GM10248 (cell line): ENCODE data around the gene UTY.

Experiments
- CTCF ChIA-PET: fragments of 300-600 bp; sonication (Branson Sonifier 250); formaldehyde crosslinking; extraction: SDS; loops from one replicate; lab custom pipeline; 2021; ENCODE audit warnings: antibody characterized with exemption; lab: Yijun Ruan, JAX
- POLR2A ChIA-PET: fragments of 350-650 bp; sonication (Branson Sonifier 250); formaldehyde crosslinking; extraction: SDS; loops from one replicate; lab custom pipeline; 2020; ENCODE audit warnings: antibody characterized with exemption; lab: Yijun Ruan, JAX
- DNase-seq: peaks from one replicate; pipeline ENCODE4 v3.0.0; 2012; ENCODE audit errors: extremely low spot score
- TF ChIP-seq, protein P1 (sequence below): IDR thresholded peaks from 2 replicates; pipeline ENCODE4 v1.5.1; 2012; ENCODE audit warnings: mild to moderate bottlenecking, low read depth; ENCODE audit errors: extremely low read depth, missing control alignments, control extremely low read depth

The UTY gene

DNA sequence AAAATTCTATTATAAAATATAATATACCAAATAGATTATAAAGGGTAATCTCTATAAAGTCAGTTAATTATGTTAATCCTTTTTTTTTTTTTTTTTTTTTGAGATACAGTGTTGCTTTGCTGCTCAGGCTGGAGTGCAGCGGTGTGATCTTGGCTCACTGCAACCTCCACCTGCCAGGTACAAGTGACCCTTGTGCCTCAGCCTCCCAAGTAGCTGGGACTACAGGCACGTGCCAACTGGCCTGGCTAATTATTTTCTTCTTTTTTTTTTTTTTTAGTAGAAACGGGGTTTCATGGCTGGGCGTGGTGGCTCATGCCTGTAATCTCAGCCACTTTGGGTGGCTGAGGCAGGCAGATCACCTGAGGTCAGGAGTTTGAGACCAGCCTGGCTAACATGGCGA lies 141.9 kb downstream of the UTY start:
- no peak for DNase-seq
- POLR2A ChIA-PET = no interaction called here
- TF ChIP-seq, protein P1, sequence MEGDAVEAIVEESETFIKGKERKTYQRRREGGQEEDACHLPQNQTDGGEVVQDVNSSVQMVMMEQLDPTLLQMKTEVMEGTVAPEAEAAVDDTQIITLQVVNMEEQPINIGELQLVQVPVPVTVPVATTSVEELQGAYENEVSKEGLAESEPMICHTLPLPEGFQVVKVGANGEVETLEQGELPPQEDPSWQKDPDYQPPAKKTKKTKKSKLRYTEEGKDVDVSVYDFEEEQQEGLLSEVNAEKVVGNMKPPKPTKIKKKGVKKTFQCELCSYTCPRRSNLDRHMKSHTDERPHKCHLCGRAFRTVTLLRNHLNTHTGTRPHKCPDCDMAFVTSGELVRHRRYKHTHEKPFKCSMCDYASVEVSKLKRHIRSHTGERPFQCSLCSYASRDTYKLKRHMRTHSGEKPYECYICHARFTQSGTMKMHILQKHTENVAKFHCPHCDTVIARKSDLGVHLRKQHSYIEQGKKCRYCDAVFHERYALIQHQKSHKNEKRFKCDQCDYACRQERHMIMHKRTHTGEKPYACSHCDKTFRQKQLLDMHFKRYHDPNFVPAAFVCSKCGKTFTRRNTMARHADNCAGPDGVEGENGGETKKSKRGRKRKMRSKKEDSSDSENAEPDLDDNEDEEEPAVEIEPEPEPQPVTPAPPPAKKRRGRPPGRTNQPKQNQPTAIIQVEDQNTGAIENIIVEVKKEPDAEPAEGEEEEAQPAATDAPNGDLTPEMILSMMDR = no peak
- CTCF ChIA-PET = no interaction called here

DNA sequence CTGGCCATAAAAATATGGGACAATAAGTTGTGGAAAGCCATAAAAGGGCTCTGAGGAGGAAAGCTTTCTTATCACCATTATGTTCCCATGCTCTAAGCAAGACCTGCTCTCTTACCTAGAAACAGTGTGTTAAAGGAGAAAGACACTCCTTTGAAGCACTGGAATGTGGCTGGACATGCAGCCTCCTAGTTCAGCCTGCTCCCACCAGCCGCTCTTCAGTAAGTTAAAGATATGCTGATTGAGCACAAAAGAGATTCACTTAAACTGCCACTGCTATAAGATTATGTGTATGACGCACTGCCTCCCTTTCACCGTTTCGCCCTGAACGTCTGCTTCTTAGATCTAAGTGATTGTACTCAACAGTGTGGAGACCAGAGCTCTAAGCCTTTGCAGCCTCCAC lies 146.0 kb downstream of the UTY start:
- ChIA-PET POLR2A (no interaction called here), CTCF (interaction anchor here (2.8 kb wide), 1 partner anchor 10 kb away, joined by 17 read pairs; no protein-coding TSS in a partner anchor)
- no peak for DNase-seq

DNA sequence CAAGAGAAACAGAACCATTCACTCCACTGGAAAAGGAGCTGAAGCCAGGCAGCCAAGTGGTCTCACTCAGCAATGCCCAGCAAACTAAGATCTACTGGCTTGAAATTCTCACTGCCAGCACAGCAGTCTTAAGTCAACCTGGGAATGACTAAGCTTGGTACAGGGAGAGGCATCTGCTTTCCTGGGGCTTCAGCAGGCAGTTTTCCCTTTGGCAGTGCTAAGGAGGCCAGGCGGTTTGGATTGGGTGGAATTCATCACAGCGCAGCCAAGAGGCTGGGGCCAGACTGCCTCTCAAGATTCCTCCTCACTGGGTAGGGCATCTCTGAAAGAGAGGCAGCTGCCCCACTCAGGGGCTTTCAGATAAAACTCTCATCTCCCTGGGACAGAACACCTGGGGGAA lies 149.2 kb downstream of the UTY start:
- no peak for DNase-seq
- ChIA-PET POLR2A (no interaction called here), CTCF (interaction anchor here (0.9 kb wide), 1 partner anchor 13 kb away, joined by 3 read pairs; no protein-coding TSS in a partner anchor)
- TF ChIP-seq, protein P1 = no peak

More for the DNA sequence above, 146.0 kb downstream of the UTY start:
- TF ChIP-seq, protein P1 = no peak

DNA sequence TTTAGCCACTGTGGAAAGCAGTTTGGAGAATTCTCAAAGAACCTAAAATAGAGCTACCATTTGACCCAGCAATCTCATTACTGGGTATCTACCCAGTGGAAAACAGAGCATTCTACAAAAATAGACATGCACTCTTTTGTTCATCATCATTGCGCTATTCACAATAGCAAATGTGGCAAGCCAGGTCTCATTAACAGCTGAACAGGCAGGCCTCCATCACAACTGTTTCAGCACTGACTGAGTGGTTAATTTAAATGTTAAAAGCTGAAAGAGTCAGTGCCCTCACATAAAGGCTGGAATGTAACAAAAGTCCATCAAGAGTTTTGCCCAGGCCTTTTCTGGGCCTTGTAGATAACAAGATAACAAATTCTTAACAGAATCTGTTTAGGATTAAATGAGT lies 166.9 kb downstream of the UTY start:
- ChIA-PET CTCF (interaction anchor here (1.6 kb wide), 1 partner anchor 13 kb away, joined by 4 read pairs; no protein-coding TSS in a partner anchor), POLR2A (no interaction called here)
- DNase-seq = no peak
- TF ChIP-seq, protein P1 = no peak

DNA sequence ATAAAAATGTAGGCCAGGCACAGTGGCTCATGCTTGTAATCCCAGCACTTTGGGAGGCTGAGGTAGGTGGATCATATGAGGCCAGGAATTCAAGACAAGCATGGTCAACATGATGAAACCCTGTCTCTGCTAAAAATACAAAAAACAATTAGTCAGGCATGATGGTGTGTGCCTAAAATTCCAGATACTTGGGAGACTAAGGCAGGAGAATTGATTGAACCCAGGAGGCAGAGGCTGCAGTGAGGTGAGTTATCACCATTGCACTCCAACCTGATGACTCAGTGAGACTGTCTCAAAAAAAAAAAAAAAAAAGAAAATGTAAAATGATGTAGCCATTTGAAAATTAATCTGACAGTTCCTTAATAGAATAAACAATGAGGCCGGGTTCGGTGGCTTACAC lies 171.9 kb downstream of the UTY start:
- ChIA-PET CTCF (no interaction called here), POLR2A (no interaction called here)
- no peak for DNase-seq
- TF ChIP-seq, protein P1 = no peak

DNA sequence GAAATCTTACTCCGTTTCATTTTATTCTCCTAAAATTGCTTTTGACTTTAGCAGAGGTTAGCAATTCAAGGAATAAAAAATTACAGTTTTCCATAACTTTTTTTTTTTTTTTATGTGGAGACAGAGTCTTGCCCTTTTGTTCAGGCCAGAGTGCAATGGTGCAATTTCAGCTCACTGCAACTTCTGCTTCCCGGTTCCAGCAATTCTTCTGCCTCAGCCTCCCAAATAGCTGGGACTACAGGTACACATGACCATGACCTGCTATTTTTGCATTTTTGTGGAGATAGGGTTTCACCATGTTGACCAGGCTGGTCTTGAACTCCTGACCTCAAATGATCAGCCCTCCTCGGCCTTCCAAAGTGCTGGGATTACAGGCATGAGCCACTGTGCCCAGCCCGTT lies 179.0 kb downstream of the UTY start:
- TF ChIP-seq, protein P1 = no peak
- CTCF ChIA-PET = no interaction called here
- no peak for DNase-seq
- POLR2A ChIA-PET = no interaction called here
